ENCODE measurements around the gene TOMM7.
"Not testable (repeated sequence)": the region's sequence is repeated elsewhere in the genome, so short reads cannot be mapped to it uniquely, and the experiment has no call there.

Gene TOMM7

GRCh38 chr7:22821702-22822485 lies 755 bp downstream of the TOMM7 start:
- no peak for DNase-seq (ENCODE audit: low spot score)

GRCh38 chr7:22819476-22819875 lies 3.2 kb downstream of the TOMM7 start:
- DNase-seq (ENCODE audit: low spot score) = no peak

DNA sequence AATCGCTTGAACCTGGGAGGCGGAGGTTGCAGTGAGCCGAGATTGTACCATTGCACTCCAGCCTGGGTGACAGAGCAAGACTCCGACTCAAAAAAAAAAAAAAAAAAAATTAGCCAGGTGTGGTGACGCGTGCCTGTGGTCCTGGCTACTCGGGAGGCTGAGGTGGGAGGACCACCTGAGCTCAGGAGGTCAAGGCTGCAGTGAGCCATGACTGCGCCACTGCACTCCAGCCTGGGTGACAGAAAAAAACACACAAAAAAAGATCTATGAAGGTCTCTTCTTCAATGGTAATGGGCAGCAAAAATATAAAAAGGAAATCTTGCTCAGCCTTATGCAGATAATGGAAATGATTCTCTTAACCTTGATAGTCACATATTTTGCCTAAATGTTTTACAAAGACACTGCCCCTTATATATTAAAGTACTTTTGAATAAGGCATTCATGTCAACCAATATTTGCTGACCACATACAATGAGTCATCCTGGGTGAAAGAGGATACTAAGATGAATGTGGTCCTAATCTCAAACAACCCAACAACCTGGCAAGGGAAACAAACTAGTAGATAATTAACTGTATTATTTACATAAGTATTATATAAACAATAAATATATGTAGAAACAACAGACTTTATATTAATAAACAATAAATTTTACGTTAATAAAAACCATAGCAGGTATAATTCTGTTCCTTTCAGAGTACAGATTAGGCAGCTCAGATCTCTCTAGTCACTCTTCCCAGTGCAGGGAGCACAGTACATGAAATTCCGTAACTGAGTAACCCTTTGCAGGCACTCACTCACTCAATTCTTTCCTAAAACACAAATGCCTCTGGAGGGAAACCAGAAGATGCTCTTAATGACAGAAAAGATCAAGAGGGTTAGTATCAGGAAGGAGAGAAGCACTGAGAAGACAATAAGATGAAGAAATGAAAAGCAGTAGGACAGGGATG lies 8.1 kb downstream of the TOMM7 start:
- peak; percentile 45 for DNase-seq (ENCODE audit: low spot score)

DNA sequence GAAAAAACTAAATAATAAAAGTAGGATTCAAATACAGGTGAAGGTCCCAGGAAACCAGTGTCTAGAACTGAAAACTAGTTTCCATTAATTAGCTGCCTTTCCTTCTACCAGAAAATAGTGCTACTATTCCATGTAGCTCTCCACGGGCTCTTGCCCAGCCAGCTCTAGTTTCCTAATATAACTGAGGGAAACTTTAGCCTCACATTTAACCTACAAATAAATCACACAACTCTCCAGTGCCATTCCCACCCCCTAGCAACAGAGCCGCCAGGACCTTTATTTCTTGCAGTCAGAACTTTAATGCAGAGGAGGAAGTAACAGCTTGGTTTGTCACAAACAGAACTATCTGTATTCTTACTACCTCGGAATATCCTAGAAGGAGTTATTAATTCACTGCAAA lies 10.3 kb downstream of the TOMM7 start:
- DNase-seq (ENCODE audit: low spot score) = no peak

GRCh38 chr7:22811746-22812280 lies 10.8 kb downstream of the TOMM7 start:
- DNase-seq (ENCODE audit: low spot score) = no peak

DNA sequence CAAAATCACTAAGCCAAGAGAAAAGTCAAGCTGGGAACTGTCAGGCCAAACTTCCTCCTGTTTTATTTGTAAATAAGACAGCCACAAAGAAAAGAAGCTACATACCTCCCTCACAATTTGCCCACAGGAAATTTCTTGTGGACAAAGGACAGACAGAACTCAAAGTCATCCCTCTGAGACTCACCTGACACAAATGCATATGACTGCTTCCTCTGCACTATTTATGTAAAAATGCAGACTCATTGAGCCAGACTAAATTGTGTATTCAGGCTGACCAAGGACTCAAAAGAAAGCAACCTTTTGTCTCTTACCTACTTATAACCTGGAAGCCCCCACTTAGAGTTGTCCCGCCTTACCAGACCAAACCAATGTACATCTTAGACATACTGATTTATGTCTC lies 11.8 kb downstream of the TOMM7 start:
- DNase-seq (ENCODE audit: low spot score) = no peak

DNA sequence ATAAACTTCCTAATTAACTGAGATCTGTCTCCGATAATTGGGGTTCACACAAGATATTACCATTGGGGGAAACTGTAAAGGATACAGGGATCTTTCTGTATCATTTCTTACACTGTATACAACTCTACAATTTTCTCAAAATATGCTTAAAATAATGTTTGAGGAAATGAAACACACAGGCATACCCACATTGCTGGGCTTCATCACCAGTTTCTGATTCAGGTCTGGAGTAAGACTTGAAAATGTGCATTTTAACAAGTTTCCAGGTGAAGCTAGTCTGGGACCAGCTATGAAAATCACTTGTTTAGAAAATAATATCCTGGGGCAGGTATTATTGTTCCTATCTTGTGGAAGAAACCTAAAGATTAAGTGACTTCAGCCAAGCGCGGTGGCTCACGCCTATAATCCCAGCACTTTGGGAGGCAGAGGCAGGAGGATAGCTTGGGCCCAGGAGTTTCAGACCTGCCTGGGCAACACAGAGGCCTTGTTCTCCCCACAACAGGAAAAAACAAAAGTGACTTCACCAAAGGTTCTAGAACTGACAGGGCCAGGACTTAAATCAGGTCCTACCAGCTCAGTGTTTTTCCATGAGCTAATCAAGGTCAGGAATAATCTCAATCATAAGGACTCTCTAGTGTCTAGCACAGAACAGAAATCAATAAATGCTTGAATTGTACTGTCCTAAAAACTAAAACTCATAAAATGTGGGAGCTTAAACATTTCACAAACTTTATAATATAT lies 12.6 kb downstream of the TOMM7 start:
- no peak for DNase-seq (ENCODE audit: low spot score)

GRCh38 chr7:22808140-22808539 lies 14.5 kb downstream of the TOMM7 start:
- no peak for DNase-seq (ENCODE audit: low spot score)

DNA sequence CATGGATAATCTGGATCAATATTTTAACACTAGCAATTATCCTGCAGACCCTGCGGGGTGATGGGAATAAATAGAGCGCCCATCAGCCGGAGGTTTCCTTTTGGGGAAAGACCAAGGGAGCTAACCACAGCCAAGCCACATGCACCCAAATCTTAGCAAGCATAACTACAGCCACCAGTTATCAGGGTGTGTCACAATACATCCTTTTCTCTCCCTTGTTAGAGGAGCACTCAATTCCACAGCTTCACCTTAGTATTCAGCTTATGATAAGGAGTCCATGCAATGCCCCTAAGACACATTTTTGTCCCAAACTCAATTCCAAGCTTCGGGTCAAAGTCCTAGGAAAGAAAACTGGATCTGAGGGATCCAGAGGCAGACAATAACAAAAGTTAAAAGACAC lies 15.9 kb downstream of the TOMM7 start:
- DNase-seq (ENCODE audit: low spot score) = no peak

DNA sequence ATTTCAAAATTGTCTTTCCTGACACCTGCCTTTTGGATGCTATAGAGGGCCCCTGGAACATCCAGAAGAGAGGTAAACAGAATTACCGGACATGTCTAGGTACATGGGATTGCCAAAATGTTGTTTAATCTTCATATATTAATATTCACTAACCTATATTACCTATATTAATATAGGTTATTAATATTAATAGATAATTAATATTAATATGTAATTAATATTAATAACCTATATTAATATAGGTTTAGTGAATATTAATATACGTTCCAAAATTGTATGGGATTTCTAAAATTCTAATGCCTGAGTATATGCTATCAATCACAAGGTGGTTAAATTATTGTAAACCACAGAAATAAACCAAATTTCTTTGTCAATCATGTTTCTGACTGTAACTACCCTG lies 17.4 kb downstream of the TOMM7 start:
- no peak for DNase-seq (ENCODE audit: low spot score)

- not testable (repeated sequence) for DNase-seq (ENCODE audit: low spot score)
Measured at GRCh38 chr7:22802831-22803230, 19.8 kb downstream of the TOMM7 start.

- no peak for DNase-seq (ENCODE audit: low spot score)
Measured at GRCh38 chr7:22802426-22802825, 20.2 kb downstream of the TOMM7 start.

GRCh38 chr7:22801912-22802311 lies 20.7 kb downstream of the TOMM7 start:
- no peak for DNase-seq (ENCODE audit: low spot score)

- DNase-seq (ENCODE audit: low spot score) = no peak
Measured at GRCh38 chr7:22799633-22800032, 23.0 kb downstream of the TOMM7 start.

- DNase-seq (ENCODE audit: low spot score) = no peak
Measured at GRCh38 chr7:22793593-22794462, 28.8 kb downstream of the TOMM7 start.

- DNase-seq (ENCODE audit: low spot score) = no peak
Measured at GRCh38 chr7:22791204-22792158, 31.2 kb downstream of the TOMM7 start.

- not testable (repeated sequence) for DNase-seq (ENCODE audit: low spot score)
Measured at GRCh38 chr7:22790640-22791039, 32.0 kb downstream of the TOMM7 start.

GRCh38 chr7:22787951-22788350 lies 34.7 kb downstream of the TOMM7 start:
- DNase-seq (ENCODE audit: low spot score) = no peak

DNA sequence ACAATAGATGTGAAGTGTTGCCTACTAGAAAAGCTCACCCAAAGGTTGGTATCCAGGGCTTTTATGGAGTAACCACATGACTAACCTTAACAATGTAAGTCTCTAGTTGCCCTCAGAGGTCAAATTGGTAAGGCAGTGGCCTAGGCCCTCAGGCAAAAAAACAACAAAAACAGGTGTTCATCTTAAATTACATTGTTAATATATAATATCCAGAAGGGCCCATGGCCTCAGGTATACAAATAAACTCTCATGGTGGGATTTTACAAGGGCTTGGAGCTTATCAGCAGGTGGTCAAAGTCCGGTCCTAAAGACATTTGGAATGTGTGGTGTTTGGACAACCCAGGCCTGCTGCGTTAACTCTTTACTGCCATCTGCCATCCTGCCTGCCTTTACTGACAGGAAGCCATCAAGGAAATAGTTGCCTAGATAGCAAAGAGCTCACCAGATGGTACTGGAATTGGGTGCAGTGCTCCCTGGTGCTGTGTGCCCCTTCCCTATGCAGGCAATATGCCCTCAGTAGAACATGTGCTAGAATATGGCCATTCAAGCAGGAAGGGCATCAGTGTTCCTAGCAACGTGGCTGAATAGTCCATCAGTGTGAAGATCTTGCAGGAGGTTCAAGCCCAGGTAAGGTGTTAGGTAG lies 36.2 kb downstream of the TOMM7 start:
- peak; percentile 66 for DNase-seq (ENCODE audit: low spot score)
